ENCODE data around the gene PTHLH.

DNA sequence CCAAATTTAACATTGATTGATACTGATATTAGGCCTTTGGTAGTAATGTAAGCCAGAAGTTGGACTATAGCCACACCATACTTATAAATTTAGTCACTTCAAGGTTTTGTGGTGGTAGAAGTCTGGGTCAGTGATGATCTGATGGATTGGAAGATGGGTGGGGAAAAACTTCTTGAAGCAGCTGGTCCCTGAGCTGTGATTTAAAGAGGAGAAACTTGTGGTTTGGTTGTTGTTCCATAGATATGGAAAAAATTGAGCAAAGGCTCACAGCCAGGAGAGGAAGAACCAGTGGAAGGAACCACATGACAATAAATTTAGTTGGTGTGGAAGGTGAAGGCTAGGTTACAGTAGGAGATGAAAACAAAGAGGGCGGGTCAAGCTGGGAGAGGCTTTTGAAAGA lies 26.1 kb downstream of the PTHLH start:
- TF ChIP-seq, protein P1, sequence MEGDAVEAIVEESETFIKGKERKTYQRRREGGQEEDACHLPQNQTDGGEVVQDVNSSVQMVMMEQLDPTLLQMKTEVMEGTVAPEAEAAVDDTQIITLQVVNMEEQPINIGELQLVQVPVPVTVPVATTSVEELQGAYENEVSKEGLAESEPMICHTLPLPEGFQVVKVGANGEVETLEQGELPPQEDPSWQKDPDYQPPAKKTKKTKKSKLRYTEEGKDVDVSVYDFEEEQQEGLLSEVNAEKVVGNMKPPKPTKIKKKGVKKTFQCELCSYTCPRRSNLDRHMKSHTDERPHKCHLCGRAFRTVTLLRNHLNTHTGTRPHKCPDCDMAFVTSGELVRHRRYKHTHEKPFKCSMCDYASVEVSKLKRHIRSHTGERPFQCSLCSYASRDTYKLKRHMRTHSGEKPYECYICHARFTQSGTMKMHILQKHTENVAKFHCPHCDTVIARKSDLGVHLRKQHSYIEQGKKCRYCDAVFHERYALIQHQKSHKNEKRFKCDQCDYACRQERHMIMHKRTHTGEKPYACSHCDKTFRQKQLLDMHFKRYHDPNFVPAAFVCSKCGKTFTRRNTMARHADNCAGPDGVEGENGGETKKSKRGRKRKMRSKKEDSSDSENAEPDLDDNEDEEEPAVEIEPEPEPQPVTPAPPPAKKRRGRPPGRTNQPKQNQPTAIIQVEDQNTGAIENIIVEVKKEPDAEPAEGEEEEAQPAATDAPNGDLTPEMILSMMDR (IDR thresholded peaks at IDR 0.05): no peak
- no peak for TF ChIP-seq EZH2 (IDR thresholded peaks at IDR 0.05; ENCODE audit: borderline replicate concordance, insufficient read depth, low read depth, low read length, poor library complexity, severe bottlenecking)

Data from B cell (primary cell).